ENCODE results near the gene TES.
A peak's percentile ranks its signal among the peaks of the same experiment; 100 is the strongest.

The TES gene

GRCh38 chr7:116164552-116165306 lies 45.6 kb upstream of the TES start:
- H2BK5ac ChIP-seq (ENCODE audit: low read depth, low read length, poor library complexity), result no peak overlapping the region
- no peak overlapping the region for H4K8ac ChIP-seq (ENCODE audit: low read depth, low read length)
- no peak overlapping the region for H3K4me2 ChIP-seq (ENCODE audit: low read length)
- no peak overlapping the region for H4K91ac ChIP-seq (ENCODE audit: low read depth, low read length)
- H4K12ac ChIP-seq (ENCODE audit: low read depth, low read length), result no peak overlapping the region
- no peak overlapping the region for H3K27ac ChIP-seq (ENCODE audit: low read depth, low read length)
- no peak overlapping the region for H3K4ac ChIP-seq (ENCODE audit: low read depth, low read length)
- no CpG with 5 or more reads among the region's 2 CpGs for WGBS (ENCODE audit: extremely low coverage, insufficient coverage, insufficient read length)
- H3K9me3 ChIP-seq (ENCODE audit: insufficient read depth, low read depth, low read length), result no peaks in the 10 kb centered on the region
- no peak overlapping the region for H3K9ac ChIP-seq (ENCODE audit: low read length)
- H2AK5ac ChIP-seq (ENCODE audit: low read length), result no peak overlapping the region
- no peak overlapping the region for H2BK120ac ChIP-seq (ENCODE audit: insufficient read depth, low read length, poor library complexity)
- H2AFZ ChIP-seq (ENCODE audit: insufficient read depth, low read length, poor library complexity), result no peak overlapping the region
- H3K23ac ChIP-seq (ENCODE audit: low read length), result no peak overlapping the region
- H2BK12ac ChIP-seq (ENCODE audit: low read length), result no peak overlapping the region
- no peak overlapping the region for H3K14ac ChIP-seq (ENCODE audit: low read length)
- H3K36me3 ChIP-seq (ENCODE audit: control insufficient read depth in 1 of 2, insufficient read depth in 2 of 2, low read length in 2 of 2), result no peaks in the 10 kb centered on the region
- H3K4me3 ChIP-seq (ENCODE audit: low read depth, low read length), result no peak overlapping the region
- H3K18ac ChIP-seq (ENCODE audit: low read length), result no peak overlapping the region
- H3K27me3 ChIP-seq (ENCODE audit: insufficient read depth, low read length), result no peaks in the 10 kb centered on the region
- no peaks in the 10 kb centered on the region for H3K4me1 ChIP-seq (ENCODE audit: control insufficient read depth in 1 of 2, insufficient read depth in 2 of 2, low read length in 2 of 2)
- DNase-seq, result no peak
- H3K79me2 ChIP-seq (ENCODE audit: control insufficient read depth, insufficient read depth, low read length, poor library complexity), result no peaks in the 10 kb centered on the region
- H3K79me1 ChIP-seq (ENCODE audit: low read length), result no peaks in the 10 kb centered on the region

GRCh38 chr7:116165717-116166116 lies 44.6 kb upstream of the TES start:
- Histone ChIP-seq H2AK5ac (ENCODE audit: low read length) (no peak overlapping the region), H3K9me3 (ENCODE audit: insufficient read depth, low read depth, low read length) (no peaks in the 10 kb centered on the region), H3K27me3 (ENCODE audit: insufficient read depth, low read length) (no peaks in the 10 kb centered on the region), H3K36me3 (ENCODE audit: control insufficient read depth in 1 of 2, insufficient read depth in 2 of 2, low read length in 2 of 2) (no peaks in the 10 kb centered on the region), H3K4ac (ENCODE audit: low read depth, low read length) (no peak overlapping the region), H2BK120ac (ENCODE audit: insufficient read depth, low read length, poor library complexity) (no peak overlapping the region), H4K91ac (ENCODE audit: low read depth, low read length) (no peak overlapping the region), H2AFZ (ENCODE audit: insufficient read depth, low read length, poor library complexity) (no peak overlapping the region), H2BK5ac (ENCODE audit: low read depth, low read length, poor library complexity) (no peak overlapping the region), H4K8ac (ENCODE audit: low read depth, low read length) (no peak overlapping the region), H3K23ac (ENCODE audit: low read length) (no peak overlapping the region), H4K12ac (ENCODE audit: low read depth, low read length) (no peak overlapping the region), H3K9ac (ENCODE audit: low read length) (no peak overlapping the region), H3K27ac (ENCODE audit: low read depth, low read length) (no peak overlapping the region), H3K79me1 (ENCODE audit: low read length) (no peaks in the 10 kb centered on the region), H3K18ac (ENCODE audit: low read length) (no peak overlapping the region), H3K14ac (ENCODE audit: low read length) (no peak overlapping the region), H3K4me3 (ENCODE audit: low read depth, low read length) (no peak overlapping the region), H3K4me2 (ENCODE audit: low read length) (no peak overlapping the region), H3K4me1 (ENCODE audit: control insufficient read depth in 1 of 2, insufficient read depth in 2 of 2, low read length in 2 of 2) (no peaks in the 10 kb centered on the region), H3K79me2 (ENCODE audit: control insufficient read depth, insufficient read depth, low read length, poor library complexity) (no peaks in the 10 kb centered on the region), H2BK12ac (ENCODE audit: low read length) (no peak overlapping the region)
- peak in 1 of 2 donors; percentile 31 for DNase-seq
- WGBS (ENCODE audit: extremely low coverage, insufficient coverage, insufficient read length), result no CpG with 5 or more reads among the region's 2 CpGs

DNA sequence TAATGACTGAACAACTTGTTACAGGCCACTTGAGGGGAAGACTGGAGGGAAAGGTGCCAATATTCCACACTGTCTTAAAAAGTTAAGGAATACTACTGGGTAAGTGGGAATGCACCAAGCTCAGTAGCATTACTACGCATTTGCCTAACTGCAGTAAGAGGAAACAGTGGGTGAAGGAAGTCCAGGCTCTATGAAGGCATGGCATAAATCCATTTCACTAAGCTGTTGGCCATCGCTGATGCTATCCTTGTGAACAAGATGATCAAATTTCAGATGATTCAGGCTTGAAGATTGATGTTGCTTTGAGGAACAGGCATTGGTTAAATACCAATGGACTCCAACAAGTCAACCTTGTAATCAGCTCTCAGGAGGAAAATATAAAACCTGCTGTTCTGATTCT lies 44.2 kb upstream of the TES start:
- Histone ChIP-seq H2BK5ac (ENCODE audit: low read depth, low read length, poor library complexity) (no peak overlapping the region), H3K14ac (ENCODE audit: low read length) (no peak overlapping the region), H3K4me2 (ENCODE audit: low read length) (no peak overlapping the region), H2BK120ac (ENCODE audit: insufficient read depth, low read length, poor library complexity) (no peak overlapping the region), H3K27me3 (ENCODE audit: insufficient read depth, low read length) (no peaks in the 10 kb centered on the region), H3K79me2 (ENCODE audit: control insufficient read depth, insufficient read depth, low read length, poor library complexity) (no peaks in the 10 kb centered on the region), H2AK5ac (ENCODE audit: low read length) (no peak overlapping the region), H3K4me3 (ENCODE audit: low read depth, low read length) (no peak overlapping the region), H2BK12ac (ENCODE audit: low read length) (no peak overlapping the region), H3K36me3 (ENCODE audit: control insufficient read depth in 1 of 2, insufficient read depth in 2 of 2, low read length in 2 of 2) (no peaks in the 10 kb centered on the region), H3K9ac (ENCODE audit: low read length) (no peak overlapping the region), H3K27ac (ENCODE audit: low read depth, low read length) (no peak overlapping the region), H3K4ac (ENCODE audit: low read depth, low read length) (no peak overlapping the region), H3K18ac (ENCODE audit: low read length) (no peak overlapping the region), H4K8ac (ENCODE audit: low read depth, low read length) (no peak overlapping the region), H3K79me1 (ENCODE audit: low read length) (no peaks in the 10 kb centered on the region), H4K12ac (ENCODE audit: low read depth, low read length) (no peak overlapping the region), H4K91ac (ENCODE audit: low read depth, low read length) (no peak overlapping the region), H3K23ac (ENCODE audit: low read length) (no peak overlapping the region), H3K9me3 (ENCODE audit: insufficient read depth, low read depth, low read length) (no peaks in the 10 kb centered on the region), H2AFZ (ENCODE audit: insufficient read depth, low read length, poor library complexity) (no peak overlapping the region), H3K4me1 (ENCODE audit: control insufficient read depth in 1 of 2, insufficient read depth in 2 of 2, low read length in 2 of 2) (no peaks in the 10 kb centered on the region)
- WGBS (ENCODE audit: extremely low coverage, insufficient coverage, insufficient read length), result no CpG with 5 or more reads among the region's 2 CpGs
- DNase-seq, result no peak

GRCh38 chr7:116167177-116167576 lies 43.2 kb upstream of the TES start:
- Histone ChIP-seq H2BK5ac (ENCODE audit: low read depth, low read length, poor library complexity) (no peak overlapping the region), H3K4me1 (ENCODE audit: control insufficient read depth in 1 of 2, insufficient read depth in 2 of 2, low read length in 2 of 2) (no peaks in the 10 kb centered on the region), H3K4me2 (ENCODE audit: low read length) (no peak overlapping the region), H3K23ac (ENCODE audit: low read length) (no peak overlapping the region), H3K27ac (ENCODE audit: low read depth, low read length) (no peak overlapping the region), H4K91ac (ENCODE audit: low read depth, low read length) (no peak overlapping the region), H4K12ac (ENCODE audit: low read depth, low read length) (no peak overlapping the region), H3K18ac (ENCODE audit: low read length) (no peak overlapping the region), H3K9me3 (ENCODE audit: insufficient read depth, low read depth, low read length) (no peaks in the 10 kb centered on the region), H2AFZ (ENCODE audit: insufficient read depth, low read length, poor library complexity) (no peak overlapping the region), H3K14ac (ENCODE audit: low read length) (no peak overlapping the region), H2BK120ac (ENCODE audit: insufficient read depth, low read length, poor library complexity) (no peak overlapping the region), H2AK5ac (ENCODE audit: low read length) (no peak overlapping the region), H2BK12ac (ENCODE audit: low read length) (no peak overlapping the region), H3K27me3 (ENCODE audit: insufficient read depth, low read length) (no peaks in the 10 kb centered on the region), H3K36me3 (ENCODE audit: control insufficient read depth in 1 of 2, insufficient read depth in 2 of 2, low read length in 2 of 2) (no peaks in the 10 kb centered on the region), H3K4ac (ENCODE audit: low read depth, low read length) (no peak overlapping the region), H3K79me2 (ENCODE audit: control insufficient read depth, insufficient read depth, low read length, poor library complexity) (no peaks in the 10 kb centered on the region), H3K4me3 (ENCODE audit: low read depth, low read length) (no peak overlapping the region), H4K8ac (ENCODE audit: low read depth, low read length) (no peak overlapping the region), H3K79me1 (ENCODE audit: low read length) (no peaks in the 10 kb centered on the region), H3K9ac (ENCODE audit: low read length) (no peak overlapping the region)
- WGBS (ENCODE audit: extremely low coverage, insufficient coverage, insufficient read length), result no CpG with 5 or more reads among the region's 4 CpGs
- DNase-seq, result no peak

All from trophoblast cell (in vitro differentiated cells and primary cell).